Measurements from ENCODE around the gene LPIN2.

LPIN2 gene

GRCh38 chr18:2992995-2993877, 19.7 kb downstream of the LPIN2 start:
- no peak for DNase-seq
- Histone ChIP-seq H3K4me1 (ENCODE audit: insufficient read depth, low read length) (no peaks in the 10 kb centered on the region; the same call in 1 of the 2 replicates), H3K4me2 (ENCODE audit: insufficient read depth, low read length) (no peak overlapping the region)

GRCh38 chr18:2990956-2991640, 21.8 kb downstream of the LPIN2 start:
- ATAC-seq (ENCODE audit: insufficient read depth, low read depth), result no peak
- Histone ChIP-seq H4K20me1 (ENCODE audit: insufficient read depth, low read length) (peaks cover 10% of the 10 kb centered on the region; the same call in 1 of the 2 replicates), H3K4me3 (ENCODE audit: low read depth in 1 of 2, low read length in 2 of 2) (no peak overlapping the region), H3K9me3 (ENCODE audit: insufficient read depth, low read length, severe bottlenecking) (no peaks in the 10 kb centered on the region), H3K79me2 (ENCODE audit: insufficient read depth, low read length) (peaks cover 51% of the 10 kb centered on the region), H3K4me2 (ENCODE audit: insufficient read depth, low read length) (no peak overlapping the region), H3K27me3 (ENCODE audit: insufficient read depth, low read length, poor library complexity) (no peaks in the 10 kb centered on the region), H3K9ac (ENCODE audit: low read depth, low read length) (no peak overlapping the region), H3K36me3 (ENCODE audit: insufficient read depth, low read length) (no peaks in the 10 kb centered on the region), H3K27ac (ENCODE audit: low read length) (no peak overlapping the region), H3K4me1 (ENCODE audit: insufficient read depth, low read length) (no peaks in the 10 kb centered on the region), H2AFZ (ENCODE audit: low read depth, low read length) (no peak overlapping the region)
- no peak for DNase-seq
- TF ChIP-seq EZH2 (IDR thresholded peaks at IDR 0.05; ENCODE audit: borderline replicate concordance, low read depth, low read length, severe bottlenecking), result no peak
- no peak for TF ChIP-seq CTCF (IDR thresholded peaks at IDR 0.05; ENCODE audit: borderline replicate concordance, extremely low read depth, low read length, poor library complexity, severe bottlenecking)

More at GRCh38 chr18:2992995-2993877, 19.7 kb downstream of the LPIN2 start:
- Histone ChIP-seq H4K20me1 (ENCODE audit: insufficient read depth, low read length) (peaks cover 15% of the 10 kb centered on the region; the same call in 1 of the 2 replicates), H3K9ac (ENCODE audit: low read depth, low read length) (no peak overlapping the region), H3K27ac (ENCODE audit: low read length) (no peak overlapping the region), H3K9me3 (ENCODE audit: insufficient read depth, low read length, severe bottlenecking) (no peaks in the 10 kb centered on the region), H3K27me3 (ENCODE audit: insufficient read depth, low read length, poor library complexity) (no peaks in the 10 kb centered on the region), H3K36me3 (ENCODE audit: insufficient read depth, low read length) (no peaks in the 10 kb centered on the region), H3K79me2 (ENCODE audit: insufficient read depth, low read length) (peaks cover 59% of the 10 kb centered on the region), H3K4me3 (ENCODE audit: low read depth in 1 of 2, low read length in 2 of 2) (no peak overlapping the region), H2AFZ (ENCODE audit: low read depth, low read length) (no peak overlapping the region)
- ATAC-seq (ENCODE audit: insufficient read depth, low read depth), result no peak
- TF ChIP-seq EZH2 (IDR thresholded peaks at IDR 0.05; ENCODE audit: borderline replicate concordance, low read depth, low read length, severe bottlenecking) (no peak), CTCF (IDR thresholded peaks at IDR 0.05; ENCODE audit: borderline replicate concordance, extremely low read depth, low read length, poor library complexity, severe bottlenecking) (no peak)

- DNase-seq, result no peak
- Histone ChIP-seq H3K27ac (ENCODE audit: low read length) (no peak overlapping the region), H3K27me3 (ENCODE audit: insufficient read depth, low read length, poor library complexity) (no peaks in the 10 kb centered on the region), H3K4me1 (ENCODE audit: insufficient read depth, low read length) (peaks cover 4% of the 10 kb centered on the region), H3K4me2 (ENCODE audit: insufficient read depth, low read length) (no peak overlapping the region), H3K9ac (ENCODE audit: low read depth, low read length) (no peak overlapping the region), H3K4me3 (ENCODE audit: low read depth in 1 of 2, low read length in 2 of 2) (no peak overlapping the region), H3K36me3 (ENCODE audit: insufficient read depth, low read length) (no peaks in the 10 kb centered on the region), H4K20me1 (ENCODE audit: insufficient read depth, low read length) (peaks cover 8% of the 10 kb centered on the region; the same call in 1 of the 2 replicates), H3K79me2 (ENCODE audit: insufficient read depth, low read length) (peaks cover 55% of the 10 kb centered on the region), H3K9me3 (ENCODE audit: insufficient read depth, low read length, severe bottlenecking) (no peaks in the 10 kb centered on the region), H2AFZ (ENCODE audit: low read depth, low read length) (no peak overlapping the region)
- ATAC-seq (ENCODE audit: insufficient read depth, low read depth), result no peak
- no peak for TF ChIP-seq CTCF (IDR thresholded peaks at IDR 0.05; ENCODE audit: borderline replicate concordance, extremely low read depth, low read length, poor library complexity, severe bottlenecking)
- TF ChIP-seq EZH2 (IDR thresholded peaks at IDR 0.05; ENCODE audit: borderline replicate concordance, low read depth, low read length, severe bottlenecking), result no peak
Observed at GRCh38 chr18:2987876-2988790, 24.8 kb downstream of the LPIN2 start.
